Superior temporal gyrus (tissue), 1 donor: Measurements from ENCODE around the gene C17orf58.

Experiments
- DNase-seq: peaks from one replicate; pipeline ENCODE4 v3.0.0-alpha.2; 2016; ENCODE audit errors: extremely low spot score

The C17orf58 gene

DNA sequence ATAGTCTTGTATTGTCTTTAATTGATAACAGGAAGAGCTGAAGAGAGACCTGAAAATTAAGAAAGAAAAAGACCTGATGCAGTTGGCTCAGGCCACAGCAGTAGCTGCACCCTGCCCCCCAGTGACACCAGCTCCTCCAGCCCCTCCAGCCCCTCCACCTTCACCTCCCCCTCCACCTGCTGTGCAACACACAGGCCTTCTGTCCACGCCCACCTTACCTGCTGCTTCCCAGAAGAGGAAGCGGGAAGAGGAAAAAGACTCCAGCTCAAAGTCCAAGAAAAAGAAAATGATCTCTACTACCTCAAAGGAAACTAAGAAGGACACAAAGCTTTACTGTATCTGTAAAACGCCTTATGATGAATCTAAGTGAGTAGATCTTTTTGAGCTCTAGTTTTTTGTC, 36.8 kb downstream of the C17orf58 start:
- no peak for DNase-seq

DNA sequence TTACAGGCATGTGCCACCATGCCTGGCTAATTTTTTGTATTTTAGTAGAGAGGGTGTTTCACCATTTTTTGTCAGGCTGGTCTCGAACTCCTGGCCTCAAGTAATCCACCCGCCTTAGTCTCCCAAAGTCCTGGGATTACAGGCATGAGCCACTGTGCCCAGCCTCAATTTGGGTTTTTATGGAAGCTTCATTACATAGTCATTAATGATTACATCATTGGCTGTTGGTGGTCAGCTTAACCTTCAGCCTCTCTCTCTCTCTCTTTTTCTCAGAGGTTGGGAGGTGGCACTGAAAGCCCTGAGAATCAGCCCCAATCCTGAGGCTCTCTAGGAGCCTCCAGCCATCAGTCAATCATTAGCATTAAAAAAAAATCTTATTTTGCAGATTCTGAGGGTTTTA, 45.3 kb downstream of the C17orf58 start:
- no peak for DNase-seq

DNA sequence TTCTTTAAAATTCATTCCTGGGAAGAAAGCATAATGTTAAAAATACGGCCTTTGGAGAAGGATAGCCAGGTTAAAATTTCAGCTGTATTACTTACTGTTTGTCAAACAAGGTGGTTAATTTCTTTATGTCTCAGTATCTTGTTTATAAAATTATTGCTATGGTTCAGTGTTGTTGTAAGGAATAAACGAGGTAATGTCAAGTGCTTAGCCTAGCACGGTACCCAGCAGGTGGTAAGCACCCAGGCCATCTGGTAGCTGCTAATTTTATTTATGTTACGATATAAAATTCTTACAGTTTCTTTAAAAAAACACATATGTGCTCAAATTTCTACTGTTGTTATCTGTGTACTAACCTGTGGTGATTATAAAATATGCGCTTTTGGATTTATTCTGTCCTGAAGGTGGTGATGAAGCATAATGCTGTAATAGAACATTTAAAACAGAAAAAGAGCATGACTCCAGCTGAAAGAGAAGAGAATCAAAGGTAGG, 48.9 kb downstream of the C17orf58 start:
- DNase-seq: no peak

DNA sequence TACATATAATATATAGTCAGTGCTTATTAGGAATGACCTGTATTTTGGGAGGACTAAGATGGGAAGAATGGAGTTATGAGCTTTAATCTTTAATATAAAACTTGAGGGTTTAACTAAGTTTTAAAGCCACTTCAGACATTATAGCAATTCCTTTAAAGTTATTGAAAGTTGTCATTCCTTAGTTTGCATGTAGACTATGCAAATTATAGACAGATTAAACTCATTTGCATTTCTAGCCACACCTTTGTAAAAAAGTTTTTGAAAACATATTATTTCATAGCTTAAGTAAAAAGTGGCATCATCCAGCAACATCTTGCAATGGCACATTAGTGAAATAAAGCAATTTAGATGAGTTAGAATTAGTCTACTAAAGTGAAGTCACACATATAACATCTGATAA, 49.8 kb downstream of the C17orf58 start:
- DNase-seq: no peak

DNA sequence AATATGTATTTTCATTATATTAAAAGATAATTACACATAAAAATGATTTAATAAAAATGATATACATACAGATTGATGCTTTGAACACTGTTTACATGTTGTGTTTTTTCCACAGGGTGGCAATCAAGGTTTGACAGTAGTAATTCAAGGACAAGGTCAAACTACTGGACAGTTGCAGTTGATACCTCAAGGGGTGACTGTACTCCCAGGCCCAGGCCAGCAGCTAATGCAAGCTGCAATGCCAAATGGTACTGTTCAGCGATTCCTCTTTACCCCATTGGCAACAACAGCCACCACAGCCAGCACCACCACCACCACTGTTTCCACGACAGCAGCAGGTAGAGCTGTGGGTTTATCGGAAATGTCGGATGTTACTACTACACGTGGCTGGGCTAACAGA, 52.2 kb downstream of the C17orf58 start:
- DNase-seq: no peak

DNA sequence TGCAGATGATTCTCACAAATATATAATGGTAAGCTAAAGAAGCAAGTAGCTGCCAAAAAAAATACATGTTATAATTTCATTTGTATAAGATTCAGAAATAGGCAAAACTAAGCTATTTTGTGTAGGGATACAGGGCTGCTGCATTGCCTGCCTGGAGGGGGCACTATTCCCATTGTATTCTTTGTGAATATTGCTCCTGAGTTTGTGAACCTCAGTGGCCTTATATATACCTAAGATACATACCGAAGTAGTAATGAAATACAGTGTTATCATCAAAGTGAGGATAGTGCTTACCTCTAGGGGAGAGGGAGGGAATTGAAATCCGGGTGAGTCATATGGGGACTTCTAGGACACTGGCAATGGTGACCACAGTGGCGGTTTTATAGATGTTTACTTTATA, 53.5 kb downstream of the C17orf58 start:
- no peak for DNase-seq
